ENCODE results near the gene PXDC1.
"Not testable (repeated sequence)": the region's sequence is repeated elsewhere in the genome, so short reads cannot be mapped to it uniquely, and the experiment has no call there.

Gene PXDC1

GRCh38 chr6:3754032-3754725 lies 2.7 kb upstream of the PXDC1 start:
- not testable (repeated sequence) for ATAC-seq (replicated peaks; ENCODE audit: extremely low read depth, poor library complexity, severe bottlenecking); H3K9me3 Mint-ChIP-seq; H3K27ac Mint-ChIP-seq (ENCODE audit: low read depth); H3K36me3 Mint-ChIP-seq (ENCODE audit: insufficient read depth); H3K4me1 Mint-ChIP-seq; H3K4me3 Mint-ChIP-seq; DNase-seq (ENCODE audit: low spot score in 2 of 2)
- peaks cover 31% of the 10 kb centered on the region for H3K27me3 Mint-ChIP-seq

- peaks cover 37% of the 10 kb centered on the region for H3K27me3 Mint-ChIP-seq
- ATAC-seq (replicated peaks; ENCODE audit: extremely low read depth, poor library complexity, severe bottlenecking): no peak
- H3K4me1 Mint-ChIP-seq: no peaks in the 10 kb centered on the region
- DNase-seq (ENCODE audit: low spot score in 2 of 2): no peak
- no peaks in the 10 kb centered on the region for H3K36me3 Mint-ChIP-seq (ENCODE audit: insufficient read depth)
- no peak overlapping the region for H3K27ac Mint-ChIP-seq (ENCODE audit: low read depth)
- H3K4me3 Mint-ChIP-seq: peak overlapping the region; percentile 60
- no peaks in the 10 kb centered on the region for H3K9me3 Mint-ChIP-seq
Measured at GRCh38 chr6:3753228-3753835, 1.8 kb upstream of the PXDC1 start.

- H3K4me3 Mint-ChIP-seq: peak overlapping the region; percentile 60
- DNase-seq (ENCODE audit: low spot score in 2 of 2) (no peak), ATAC-seq (replicated peaks; ENCODE audit: extremely low read depth, poor library complexity, severe bottlenecking) (no peak)
- H3K36me3 Mint-ChIP-seq (ENCODE audit: insufficient read depth): no peaks in the 10 kb centered on the region
- peaks cover 43% of the 10 kb centered on the region for H3K27me3 Mint-ChIP-seq
- no peak overlapping the region for H3K27ac Mint-ChIP-seq (ENCODE audit: low read depth)
- no peaks in the 10 kb centered on the region for H3K4me1 Mint-ChIP-seq
- no peaks in the 10 kb centered on the region for H3K9me3 Mint-ChIP-seq
Measured at GRCh38 chr6:3752531-3753227, 1.2 kb upstream of the PXDC1 start.

- H3K4me3 Mint-ChIP-seq: peak overlapping the region; percentile 60
- H3K4me1 Mint-ChIP-seq: no peaks in the 10 kb centered on the region
- H3K27ac Mint-ChIP-seq (ENCODE audit: low read depth): no peak overlapping the region
- no peak for DNase-seq (ENCODE audit: low spot score in 2 of 2)
- H3K9me3 Mint-ChIP-seq: no peaks in the 10 kb centered on the region
- peak; percentile 71 for ATAC-seq (replicated peaks; ENCODE audit: extremely low read depth, poor library complexity, severe bottlenecking)
- H3K36me3 Mint-ChIP-seq (ENCODE audit: insufficient read depth): no peaks in the 10 kb centered on the region
- H3K27me3 Mint-ChIP-seq: peaks cover 46% of the 10 kb centered on the region
Measured at GRCh38 chr6:3751730-3752530, 417 bp upstream of the PXDC1 start.

GRCh38 chr6:3750317-3751076 lies 1.0 kb downstream of the PXDC1 start:
- no peaks in the 10 kb centered on the region for H3K4me1 Mint-ChIP-seq
- peaks cover 46% of the 10 kb centered on the region for H3K27me3 Mint-ChIP-seq
- H3K36me3 Mint-ChIP-seq (ENCODE audit: insufficient read depth): peaks cover 2% of the 10 kb centered on the region
- ATAC-seq (replicated peaks; ENCODE audit: extremely low read depth, poor library complexity, severe bottlenecking): no peak
- no peak overlapping the region for H3K27ac Mint-ChIP-seq (ENCODE audit: low read depth)
- peak overlapping the region; percentile 60 for H3K4me3 Mint-ChIP-seq
- no peak for DNase-seq (ENCODE audit: low spot score in 2 of 2)
- H3K9me3 Mint-ChIP-seq: no peaks in the 10 kb centered on the region

GRCh38 chr6:3749977-3750316 lies 1.6 kb downstream of the PXDC1 start:
- no peak for DNase-seq (ENCODE audit: low spot score in 2 of 2)
- Mint-ChIP-seq H3K4me3 (peak overlapping the region; percentile 60), H3K27me3 (peaks cover 46% of the 10 kb centered on the region), H3K27ac (ENCODE audit: low read depth) (no peak overlapping the region), H3K36me3 (ENCODE audit: insufficient read depth) (peaks cover 2% of the 10 kb centered on the region), H3K9me3 (no peaks in the 10 kb centered on the region), H3K4me1 (no peaks in the 10 kb centered on the region)
- no peak for ATAC-seq (replicated peaks; ENCODE audit: extremely low read depth, poor library complexity, severe bottlenecking)

GRCh38 chr6:3749067-3749841 lies 2.3 kb downstream of the PXDC1 start:
- Mint-ChIP-seq H3K27me3 (peaks cover 44% of the 10 kb centered on the region), H3K27ac (ENCODE audit: low read depth) (no peak overlapping the region), H3K4me3 (peak overlapping the region; percentile 60), H3K9me3 (no peaks in the 10 kb centered on the region), H3K36me3 (ENCODE audit: insufficient read depth) (peaks cover 2% of the 10 kb centered on the region), H3K4me1 (no peaks in the 10 kb centered on the region)
- no peak for DNase-seq (ENCODE audit: low spot score in 2 of 2)
- ATAC-seq (replicated peaks; ENCODE audit: extremely low read depth, poor library complexity, severe bottlenecking): no peak

GRCh38 chr6:3748208-3749066 lies 3.1 kb downstream of the PXDC1 start:
- Mint-ChIP-seq H3K27ac (ENCODE audit: low read depth) (no peak overlapping the region), H3K4me3 (no peak overlapping the region), H3K9me3 (no peaks in the 10 kb centered on the region), H3K36me3 (ENCODE audit: insufficient read depth) (peaks cover 2% of the 10 kb centered on the region), H3K27me3 (peaks cover 36% of the 10 kb centered on the region), H3K4me1 (no peaks in the 10 kb centered on the region)
- ATAC-seq (replicated peaks; ENCODE audit: extremely low read depth, poor library complexity, severe bottlenecking) (no peak), DNase-seq (ENCODE audit: low spot score in 2 of 2) (no peak)

GRCh38 chr6:3747100-3747737 lies 4.3 kb downstream of the PXDC1 start:
- H3K36me3 Mint-ChIP-seq (ENCODE audit: insufficient read depth): peaks cover 2% of the 10 kb centered on the region
- H3K27ac Mint-ChIP-seq (ENCODE audit: low read depth): no peak overlapping the region
- ATAC-seq (replicated peaks; ENCODE audit: extremely low read depth, poor library complexity, severe bottlenecking) (no peak), DNase-seq (ENCODE audit: low spot score in 2 of 2) (no peak)
- H3K27me3 Mint-ChIP-seq: peaks cover 25% of the 10 kb centered on the region
- no peaks in the 10 kb centered on the region for H3K9me3 Mint-ChIP-seq
- H3K4me3 Mint-ChIP-seq: no peak overlapping the region
- peaks cover 4% of the 10 kb centered on the region for H3K4me1 Mint-ChIP-seq

- H3K27ac Mint-ChIP-seq (ENCODE audit: low read depth): no peak overlapping the region
Measured at GRCh38 chr6:3746696-3747095, 4.8 kb downstream of the PXDC1 start.

More at GRCh38 chr6:3746696-3747095, 4.8 kb downstream of the PXDC1 start:
- peaks cover 4% of the 10 kb centered on the region for H3K4me1 Mint-ChIP-seq
- no peak overlapping the region for H3K4me3 Mint-ChIP-seq
- DNase-seq (ENCODE audit: low spot score in 2 of 2) (no peak), ATAC-seq (replicated peaks; ENCODE audit: extremely low read depth, poor library complexity, severe bottlenecking) (no peak)
- no peaks in the 10 kb centered on the region for H3K9me3 Mint-ChIP-seq
- H3K27me3 Mint-ChIP-seq: peaks cover 25% of the 10 kb centered on the region
- H3K36me3 Mint-ChIP-seq (ENCODE audit: insufficient read depth): peaks cover 2% of the 10 kb centered on the region

All from central memory CD8-positive, alpha-beta T cell (primary cell).